HG03432 (cell line): ENCODE measurements around the gene CCT8.
"Not testable (repeated sequence)": the region's sequence is repeated elsewhere in the genome, so short reads cannot be mapped to it uniquely, and the experiment has no call there.

Source experiments
- ATAC-seq: cut with Tn5 transposase; IDR thresholded peaks from one replicate; pipeline ENCODE4 v1.9.1; 2021; ENCODE audit warnings: mild to moderate bottlenecking, moderate library complexity; ENCODE audit not compliant: unreplicated experiment

Gene CCT8

DNA sequence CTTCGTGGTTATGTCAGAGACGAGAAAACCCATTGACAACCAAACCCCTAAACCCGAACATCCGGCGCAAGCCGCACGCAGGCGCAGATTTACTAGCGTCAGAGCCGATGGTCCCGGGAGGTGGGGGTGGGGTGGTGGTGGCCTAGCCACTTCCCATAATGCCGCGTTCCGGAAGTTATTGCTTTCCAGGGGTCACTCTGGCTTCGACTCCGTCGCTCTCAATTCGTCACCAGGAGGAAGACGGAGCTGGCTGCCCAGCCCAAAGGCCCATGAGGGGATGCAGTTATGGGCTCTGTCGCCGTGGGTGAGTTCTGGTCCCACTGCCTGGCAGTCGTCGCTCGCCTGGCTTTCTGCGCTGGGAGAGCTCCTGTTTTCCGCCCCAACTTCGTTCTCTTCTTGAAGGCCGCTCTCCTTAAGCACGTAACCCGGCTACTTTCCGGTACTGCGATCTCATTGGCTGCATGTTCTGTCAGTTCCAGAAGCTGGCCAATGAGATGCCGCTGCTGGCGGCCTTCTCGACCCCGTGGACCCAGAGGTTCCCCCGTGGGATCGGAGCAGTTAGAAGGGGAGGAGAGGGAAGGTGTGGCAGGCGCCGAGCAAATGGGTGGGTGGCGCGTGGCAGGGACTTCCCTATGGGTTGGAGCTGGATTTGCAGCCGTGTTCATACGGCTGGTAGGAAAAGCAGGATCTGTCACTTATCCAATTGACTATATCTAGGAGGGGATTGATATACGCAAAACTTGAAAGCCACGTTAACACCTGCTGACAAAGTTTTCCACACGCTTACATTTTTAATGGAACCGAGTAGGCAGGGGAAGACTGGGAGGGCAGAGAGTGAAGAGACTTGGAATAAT lies 48.7 kb downstream of the CCT8 start, which contains the start of gene USP16:
Gene USP16 (plus strand): TSS at position 195 of the 854 bp plus-strand sequence. CDS start 3,246 bp downstream, outside the sequence.
- ATAC-seq = peak; percentile 98

DNA sequence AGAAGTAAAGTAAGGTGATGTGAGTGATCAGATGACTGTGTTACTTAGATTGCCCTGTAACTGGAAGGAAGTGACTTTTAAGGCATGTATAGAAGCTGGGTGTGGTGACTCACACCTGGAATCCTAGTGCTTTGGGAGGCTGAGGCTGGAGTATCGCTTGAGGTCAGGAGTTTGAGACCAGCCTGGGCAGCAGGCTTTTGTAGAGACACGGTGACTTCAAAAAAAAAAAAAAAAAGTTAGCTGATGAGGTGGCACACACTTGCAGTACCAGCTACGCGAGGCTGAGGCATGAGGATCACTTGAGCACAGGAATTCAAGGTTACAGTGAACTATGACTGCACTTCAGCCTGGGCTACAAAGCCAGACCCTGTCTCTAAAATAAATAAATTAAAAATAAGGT lies 51.3 kb downstream of the CCT8 start:
- ATAC-seq = no peak

- peak; percentile 19 for ATAC-seq
These were observed 54.9 kb downstream of the CCT8 start for GRCh38 chr21:29018540-29018939.

- ATAC-seq = no peak
These were observed 55.7 kb downstream of the CCT8 start for GRCh38 chr21:29017639-29018237.

- not testable (repeated sequence) for ATAC-seq
These were observed 62.2 kb downstream of the CCT8 start for GRCh38 chr21:29011236-29011635.

GRCh38 chr21:29008367-29008766 lies 65.1 kb downstream of the CCT8 start:
- no peak for ATAC-seq

DNA sequence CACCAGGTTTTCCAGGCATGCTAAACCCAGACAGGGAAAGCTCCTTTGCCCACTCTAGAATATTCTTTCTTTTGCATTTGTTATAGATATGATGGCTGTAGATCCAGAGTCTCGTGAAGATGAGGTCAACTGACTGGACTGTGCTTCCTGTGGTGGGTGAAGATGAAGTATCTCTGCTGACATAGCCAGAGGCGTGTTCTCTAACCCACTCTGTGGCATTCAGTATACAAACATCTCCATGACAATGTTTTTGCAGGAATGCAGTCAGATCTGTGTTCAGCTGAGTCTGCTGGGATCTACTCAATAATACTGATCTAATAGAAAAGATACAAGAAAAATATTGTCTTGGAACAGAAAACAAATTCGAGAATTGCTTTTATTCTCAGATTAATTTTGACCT lies 65.6 kb downstream of the CCT8 start:
- no peak for ATAC-seq

DNA sequence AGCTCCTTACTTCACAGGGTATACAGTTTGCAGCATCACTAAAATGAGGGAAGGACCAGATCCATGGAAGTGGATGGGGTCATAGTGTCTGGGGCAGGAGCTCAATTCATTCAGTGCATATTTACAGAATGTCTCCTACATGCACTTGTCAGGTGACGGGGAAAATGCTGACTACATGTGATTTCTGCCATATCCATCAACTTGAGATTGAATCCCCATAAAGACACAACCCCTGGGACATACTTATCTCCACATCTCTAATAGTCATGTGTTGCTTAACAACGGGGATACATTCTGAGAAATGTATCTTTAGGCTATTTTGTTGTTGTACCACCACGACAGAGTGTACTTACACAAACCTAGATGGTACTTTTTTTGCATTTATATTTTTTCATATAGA lies 66.3 kb downstream of the CCT8 start:
- no peak for ATAC-seq
